Adipocyte (in vitro differentiated cells): ENCODE measurements around the gene ITIH2.
"Not testable (repeated sequence)": the region's sequence is repeated elsewhere in the genome, so short reads cannot be mapped to it uniquely, and the experiment has no call there.

Experiments
- DNase-seq: peaks from one replicate; pipeline ENCODE4 v3.0.0-alpha.2; 2015; ENCODE audit warnings: low read depth
- H3K27me3 ChIP-seq: replicated peaks from 2 replicates; pipeline ENCODE4 v1.7.0; 2013; ENCODE audit warnings: mild to moderate bottlenecking, low read length, moderate library complexity; ENCODE audit not compliant: control insufficient read depth, insufficient read depth
- H3K36me3 ChIP-seq: 2 replicates; pipeline ENCODE4 v1.7.0; 2013; ENCODE audit warnings: low read length, mild to moderate bottlenecking, moderate library complexity; ENCODE audit not compliant: control insufficient read depth, insufficient read depth, severe bottlenecking
- H3K4me1 ChIP-seq: 2 replicates; pipeline ENCODE4 v1.7.0; 2013; ENCODE audit warnings: mild to moderate bottlenecking, low read length, moderate library complexity; ENCODE audit not compliant: control insufficient read depth, insufficient read depth
- H3K4me3 ChIP-seq: 2 replicates; pipeline ENCODE4 v1.7.0; 2013; ENCODE audit warnings: mild to moderate bottlenecking, low read length, moderate library complexity
- H3K9ac ChIP-seq: 2 replicates; pipeline ENCODE4 v1.7.0; 2013; ENCODE audit warnings: mild to moderate bottlenecking, low read length, moderate library complexity
- H3K9me3 ChIP-seq: 2 replicates; pipeline ENCODE4 v1.7.0; 2013; ENCODE audit warnings: mild to moderate bottlenecking, low read length, moderate library complexity; ENCODE audit not compliant: control insufficient read depth

ITIH2 gene

GRCh38 chr10:7752251-7752650, 49.1 kb downstream of the ITIH2 start:
- H3K9me3 ChIP-seq, result no peaks in the 10 kb centered on the region
- H3K27me3 ChIP-seq, result no peaks in the 10 kb centered on the region
- no peak overlapping the region for H3K4me3 ChIP-seq
- no peaks in the 10 kb centered on the region for H3K4me1 ChIP-seq
- H3K9ac ChIP-seq, result no peak overlapping the region
- H3K36me3 ChIP-seq, result peaks cover 55% of the 10 kb centered on the region
- DNase-seq, result no peak

- no peak for DNase-seq
- Histone ChIP-seq H3K4me3 (no peak overlapping the region), H3K9me3 (no peaks in the 10 kb centered on the region), H3K36me3 (peaks cover 81% of the 10 kb centered on the region), H3K27me3 (no peaks in the 10 kb centered on the region), H3K9ac (no peak overlapping the region), H3K4me1 (no peaks in the 10 kb centered on the region)
These were observed 52.0 kb downstream of the ITIH2 start for GRCh38 chr10:7755103-7755502.

- no peaks in the 10 kb centered on the region for H3K9me3 ChIP-seq
- H3K4me1 ChIP-seq, result no peaks in the 10 kb centered on the region
- H3K27me3 ChIP-seq, result no peaks in the 10 kb centered on the region
- peaks cover 88% of the 10 kb centered on the region for H3K36me3 ChIP-seq
- H3K4me3 ChIP-seq, result no peak overlapping the region
- peak; percentile 24 for DNase-seq
- no peak overlapping the region for H3K9ac ChIP-seq
These were observed 53.4 kb downstream of the ITIH2 start for GRCh38 chr10:7756360-7756992.

- no peak overlapping the region for H3K9ac ChIP-seq
- no peaks in the 10 kb centered on the region for H3K9me3 ChIP-seq
- H3K27me3 ChIP-seq, result no peaks in the 10 kb centered on the region
- no peaks in the 10 kb centered on the region for H3K4me1 ChIP-seq
- H3K36me3 ChIP-seq, result peaks cover 97% of the 10 kb centered on the region
- H3K4me3 ChIP-seq, result no peak overlapping the region
- no peak for DNase-seq
These were observed 60.8 kb downstream of the ITIH2 start for GRCh38 chr10:7763929-7764328.

GRCh38 chr10:7766241-7766640, 63.1 kb downstream of the ITIH2 start:
- no peak overlapping the region for H3K4me3 ChIP-seq
- H3K36me3 ChIP-seq, result peaks cover 94% of the 10 kb centered on the region
- H3K9me3 ChIP-seq, result no peaks in the 10 kb centered on the region
- H3K27me3 ChIP-seq, result no peaks in the 10 kb centered on the region
- H3K4me1 ChIP-seq, result no peaks in the 10 kb centered on the region
- DNase-seq, result no peak
- no peak overlapping the region for H3K9ac ChIP-seq

GRCh38 chr10:7767209-7767608, 64.1 kb downstream of the ITIH2 start:
- H3K36me3 ChIP-seq, result peaks cover 85% of the 10 kb centered on the region
- no peaks in the 10 kb centered on the region for H3K4me1 ChIP-seq
- H3K9me3 ChIP-seq, result no peaks in the 10 kb centered on the region
- DNase-seq, result peak; percentile 85
- H3K9ac ChIP-seq, result no peak overlapping the region
- H3K27me3 ChIP-seq, result no peaks in the 10 kb centered on the region
- no peak overlapping the region for H3K4me3 ChIP-seq

- Histone ChIP-seq H3K4me3 (no peak overlapping the region), H3K9me3 (no peaks in the 10 kb centered on the region), H3K36me3 (peaks cover 78% of the 10 kb centered on the region), H3K4me1 (no peaks in the 10 kb centered on the region), H3K27me3 (no peaks in the 10 kb centered on the region), H3K9ac (no peak overlapping the region)
- no peak for DNase-seq
These were observed 65.3 kb downstream of the ITIH2 start for GRCh38 chr10:7768417-7768816.

GRCh38 chr10:7773845-7774801, 71.0 kb downstream of the ITIH2 start:
- Histone ChIP-seq H3K4me1 (no peaks in the 10 kb centered on the region), H3K9ac (no peak overlapping the region), H3K36me3 (peaks cover 69% of the 10 kb centered on the region), H3K27me3 (no peaks in the 10 kb centered on the region), H3K9me3 (no peaks in the 10 kb centered on the region), H3K4me3 (no peak overlapping the region)
- DNase-seq, result no peak

GRCh38 chr10:7776777-7777176, 73.7 kb downstream of the ITIH2 start:
- no peaks in the 10 kb centered on the region for H3K9me3 ChIP-seq
- no peaks in the 10 kb centered on the region for H3K27me3 ChIP-seq
- peaks cover 65% of the 10 kb centered on the region for H3K36me3 ChIP-seq
- no peak for DNase-seq
- no peaks in the 10 kb centered on the region for H3K4me1 ChIP-seq
- no peak overlapping the region for H3K4me3 ChIP-seq
- no peak overlapping the region for H3K9ac ChIP-seq

- not testable (repeated sequence) for DNase-seq, H3K27me3 ChIP-seq, H3K4me3 ChIP-seq, H3K9ac ChIP-seq, H3K4me1 ChIP-seq, H3K9me3 ChIP-seq
- peaks cover 31% of the 10 kb centered on the region for H3K36me3 ChIP-seq
These were observed 79.1 kb downstream of the ITIH2 start for GRCh38 chr10:7782194-7782593.

- Histone ChIP-seq H3K4me3 (peak overlapping the region; percentile 91), H3K27me3 (no peaks in the 10 kb centered on the region), H3K36me3 (peaks cover 4% of the 10 kb centered on the region), H3K9me3 (no peaks in the 10 kb centered on the region), H3K4me1 (peaks cover 24% of the 10 kb centered on the region), H3K9ac (peak overlapping the region; percentile 97)
- no peak for DNase-seq
These were observed 83.3 kb downstream of the ITIH2 start for GRCh38 chr10:7786430-7786829.
